KG1 (cell line): ENCODE measurements around the gene CPA5.

Experiments
- DNase-seq: peaks from one replicate; lab custom pipeline; 2025; lab: John Stamatoyannopoulos, UW

Gene CPA5

GRCh38 chr7:130332259-130333053 is 12.2 kb upstream of the CPA5 start:
- no peak for DNase-seq

GRCh38 chr7:130333832-130334231 is 10.8 kb upstream of the CPA5 start:
- DNase-seq = no peak

- DNase-seq = no peak
These were observed 10.3 kb upstream of the CPA5 start for GRCh38 chr7:130334274-130334673.

GRCh38 chr7:130337410-130337971 is 7.1 kb upstream of the CPA5 start:
- no peak for DNase-seq

- DNase-seq = no peak
These were observed 6.4 kb upstream of the CPA5 start for GRCh38 chr7:130338233-130338632.

- DNase-seq = no peak
These were observed 2.7 kb upstream of the CPA5 start for GRCh38 chr7:130341882-130342281.

- DNase-seq = no peak
These were observed 1.8 kb upstream of the CPA5 start for GRCh38 chr7:130342701-130343380.

GRCh38 chr7:130345136-130345535 is 520 bp downstream of the CPA5 start:
- no peak for DNase-seq

GRCh38 chr7:130345725-130346124 is 1.1 kb downstream of the CPA5 start:
- no peak for DNase-seq

GRCh38 chr7:130346177-130346905 is 1.7 kb downstream of the CPA5 start:
- DNase-seq = no peak

GRCh38 chr7:130346941-130347340 is 2.3 kb downstream of the CPA5 start:
- DNase-seq = no peak

- DNase-seq = no peak
These were observed 5.5 kb downstream of the CPA5 start for GRCh38 chr7:130349911-130350782.

- no peak for DNase-seq
These were observed 6.6 kb downstream of the CPA5 start for GRCh38 chr7:130350945-130351790.

- DNase-seq = no peak
These were observed 7.1 kb downstream of the CPA5 start for GRCh38 chr7:130351791-130352090.

GRCh38 chr7:130352194-130353074 is 7.8 kb downstream of the CPA5 start:
- DNase-seq = no peak

GRCh38 chr7:130353196-130353595 is 8.6 kb downstream of the CPA5 start:
- no peak for DNase-seq

- DNase-seq = no peak
These were observed 11.7 kb downstream of the CPA5 start for GRCh38 chr7:130356121-130356875.

GRCh38 chr7:130356876-130357611 is 12.4 kb downstream of the CPA5 start:
- no peak for DNase-seq
